Measurements from ENCODE around the gene IRF2BP2.

GRCh38 chr1:234659538-234659937, 49.6 kb upstream of the IRF2BP2 start:
- TF ChIP-seq, protein P1, sequence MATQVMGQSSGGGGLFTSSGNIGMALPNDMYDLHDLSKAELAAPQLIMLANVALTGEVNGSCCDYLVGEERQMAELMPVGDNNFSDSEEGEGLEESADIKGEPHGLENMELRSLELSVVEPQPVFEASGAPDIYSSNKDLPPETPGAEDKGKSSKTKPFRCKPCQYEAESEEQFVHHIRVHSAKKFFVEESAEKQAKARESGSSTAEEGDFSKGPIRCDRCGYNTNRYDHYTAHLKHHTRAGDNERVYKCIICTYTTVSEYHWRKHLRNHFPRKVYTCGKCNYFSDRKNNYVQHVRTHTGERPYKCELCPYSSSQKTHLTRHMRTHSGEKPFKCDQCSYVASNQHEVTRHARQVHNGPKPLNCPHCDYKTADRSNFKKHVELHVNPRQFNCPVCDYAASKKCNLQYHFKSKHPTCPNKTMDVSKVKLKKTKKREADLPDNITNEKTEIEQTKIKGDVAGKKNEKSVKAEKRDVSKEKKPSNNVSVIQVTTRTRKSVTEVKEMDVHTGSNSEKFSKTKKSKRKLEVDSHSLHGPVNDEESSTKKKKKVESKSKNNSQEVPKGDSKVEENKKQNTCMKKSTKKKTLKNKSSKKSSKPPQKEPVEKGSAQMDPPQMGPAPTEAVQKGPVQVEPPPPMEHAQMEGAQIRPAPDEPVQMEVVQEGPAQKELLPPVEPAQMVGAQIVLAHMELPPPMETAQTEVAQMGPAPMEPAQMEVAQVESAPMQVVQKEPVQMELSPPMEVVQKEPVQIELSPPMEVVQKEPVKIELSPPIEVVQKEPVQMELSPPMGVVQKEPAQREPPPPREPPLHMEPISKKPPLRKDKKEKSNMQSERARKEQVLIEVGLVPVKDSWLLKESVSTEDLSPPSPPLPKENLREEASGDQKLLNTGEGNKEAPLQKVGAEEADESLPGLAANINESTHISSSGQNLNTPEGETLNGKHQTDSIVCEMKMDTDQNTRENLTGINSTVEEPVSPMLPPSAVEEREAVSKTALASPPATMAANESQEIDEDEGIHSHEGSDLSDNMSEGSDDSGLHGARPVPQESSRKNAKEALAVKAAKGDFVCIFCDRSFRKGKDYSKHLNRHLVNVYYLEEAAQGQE (IDR thresholded peaks at IDR 0.05; ENCODE audit: low read depth, low read length): no peak
- TF ChIP-seq FOXK2 (IDR thresholded peaks at IDR 0.05): no peak
- no peak for TF ChIP-seq BACH1 (IDR thresholded peaks at IDR 0.05; ENCODE audit: borderline replicate concordance)
- TF ChIP-seq ZNF24 (IDR thresholded peaks at IDR 0.05): no peak
- TF ChIP-seq EZH2 (IDR thresholded peaks at IDR 0.05; ENCODE audit: borderline replicate concordance, control insufficient read depth, low read depth, low read length): no peak
- TF ChIP-seq ASH2L (IDR thresholded peaks at IDR 0.05; ENCODE audit: borderline replicate concordance, low read depth): no peak
- no peak for TF ChIP-seq CTCF (IDR thresholded peaks at IDR 0.05 in 2 of 3, conservative IDR thresholded peaks at IDR 0.05 in 1 of 3; ENCODE audit: control insufficient read depth in 2 of 3, extremely low read depth in 1 of 3, insufficient read depth in 1 of 3, low read depth in 3 of 3, low read length in 3 of 3)
- TF ChIP-seq, protein P2, sequence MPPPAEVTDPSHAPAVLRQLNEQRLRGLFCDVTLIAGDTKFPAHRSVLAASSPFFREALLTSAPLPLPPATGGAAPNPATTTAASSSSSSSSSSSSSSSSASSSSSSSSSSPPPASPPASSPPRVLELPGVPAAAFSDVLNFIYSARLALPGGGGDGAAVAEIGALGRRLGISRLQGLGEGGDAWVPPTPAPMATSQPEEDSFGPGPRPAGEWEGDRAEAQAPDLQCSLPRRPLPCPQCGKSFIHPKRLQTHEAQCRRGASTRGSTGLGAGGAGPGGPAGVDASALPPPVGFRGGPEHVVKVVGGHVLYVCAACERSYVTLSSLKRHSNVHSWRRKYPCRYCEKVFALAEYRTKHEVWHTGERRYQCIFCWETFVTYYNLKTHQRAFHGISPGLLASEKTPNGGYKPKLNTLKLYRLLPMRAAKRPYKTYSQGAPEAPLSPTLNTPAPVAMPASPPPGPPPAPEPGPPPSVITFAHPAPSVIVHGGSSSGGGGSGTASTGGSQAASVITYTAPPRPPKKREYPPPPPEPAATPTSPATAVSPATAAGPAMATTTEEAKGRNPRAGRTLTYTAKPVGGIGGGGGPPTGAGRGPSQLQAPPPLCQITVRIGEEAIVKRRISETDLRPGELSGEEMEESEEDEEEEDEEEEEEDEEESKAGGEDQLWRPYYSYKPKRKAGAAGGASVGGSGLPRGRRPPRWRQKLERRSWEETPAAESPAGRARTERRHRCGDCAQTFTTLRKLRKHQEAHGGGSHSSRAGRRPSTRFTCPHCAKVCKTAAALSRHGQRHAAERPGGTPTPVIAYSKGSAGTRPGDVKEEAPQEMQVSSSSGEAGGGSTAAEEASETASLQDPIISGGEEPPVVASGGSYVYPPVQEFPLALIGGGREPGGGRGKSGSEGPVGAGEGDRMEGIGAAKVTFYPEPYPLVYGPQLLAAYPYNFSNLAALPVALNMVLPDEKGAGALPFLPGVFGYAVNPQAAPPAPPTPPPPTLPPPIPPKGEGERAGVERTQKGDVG (CRISPR knock-in tag; IDR thresholded peaks at IDR 0.05): no peak
- no peak for TF ChIP-seq ATF7 (IDR thresholded peaks at IDR 0.05; ENCODE audit: low read depth)
- TF ChIP-seq KDM1A (IDR thresholded peaks at IDR 0.05; ENCODE audit: borderline replicate concordance): no peak
- TF ChIP-seq POLR2A (IDR thresholded peaks at IDR 0.05; ENCODE audit: low read depth, low read length): no peak
- TF ChIP-seq USF2 (IDR thresholded peaks at IDR 0.05; ENCODE audit: borderline replicate concordance, low read depth, low read length): no peak
